ENCODE measurements around the gene MLIP. TPM values are rescaled to one million over a fixed set of nuclear protein-coding genes. Genes with fewer than 3 reads are reported as not detected.

MLIP gene
- total RNA-seq, 4 donors from 2014 or later = 4.0 to 8.1 (median 4.2) TPM; not detected in 1

DNA sequence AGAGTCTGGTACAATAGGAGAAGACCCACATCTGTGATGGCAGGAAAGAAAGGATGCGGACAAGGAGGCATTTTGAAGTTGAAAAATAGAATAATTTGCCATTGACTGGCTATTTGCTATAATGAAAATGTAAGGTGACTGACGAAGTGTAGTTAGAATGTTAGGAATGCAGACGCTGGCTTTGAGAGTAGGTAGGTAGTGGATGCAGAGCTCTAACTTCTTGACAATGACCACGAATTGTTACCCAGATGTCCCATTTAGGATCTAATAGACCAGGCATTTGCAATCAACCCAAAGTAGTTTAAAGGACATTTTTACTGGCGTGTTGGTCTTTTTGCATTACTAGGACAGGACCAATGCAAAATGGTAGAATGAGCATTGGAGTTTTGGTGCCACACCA is 14.2 kb downstream of the MLIP start:
- no peaks in the 10 kb centered on the region for H3K4me1 ChIP-seq
- no peak for TF ChIP-seq POLR2A (IDR thresholded peaks at IDR 0.05)
- TF ChIP-seq, protein P1, sequence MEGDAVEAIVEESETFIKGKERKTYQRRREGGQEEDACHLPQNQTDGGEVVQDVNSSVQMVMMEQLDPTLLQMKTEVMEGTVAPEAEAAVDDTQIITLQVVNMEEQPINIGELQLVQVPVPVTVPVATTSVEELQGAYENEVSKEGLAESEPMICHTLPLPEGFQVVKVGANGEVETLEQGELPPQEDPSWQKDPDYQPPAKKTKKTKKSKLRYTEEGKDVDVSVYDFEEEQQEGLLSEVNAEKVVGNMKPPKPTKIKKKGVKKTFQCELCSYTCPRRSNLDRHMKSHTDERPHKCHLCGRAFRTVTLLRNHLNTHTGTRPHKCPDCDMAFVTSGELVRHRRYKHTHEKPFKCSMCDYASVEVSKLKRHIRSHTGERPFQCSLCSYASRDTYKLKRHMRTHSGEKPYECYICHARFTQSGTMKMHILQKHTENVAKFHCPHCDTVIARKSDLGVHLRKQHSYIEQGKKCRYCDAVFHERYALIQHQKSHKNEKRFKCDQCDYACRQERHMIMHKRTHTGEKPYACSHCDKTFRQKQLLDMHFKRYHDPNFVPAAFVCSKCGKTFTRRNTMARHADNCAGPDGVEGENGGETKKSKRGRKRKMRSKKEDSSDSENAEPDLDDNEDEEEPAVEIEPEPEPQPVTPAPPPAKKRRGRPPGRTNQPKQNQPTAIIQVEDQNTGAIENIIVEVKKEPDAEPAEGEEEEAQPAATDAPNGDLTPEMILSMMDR (IDR thresholded peaks at IDR 0.05) = no peak
- WGBS, 2 donors = 68 to 78% methylated on average over 5 of the region's 5 CpGs
- no peak overlapping the region for H3K27ac ChIP-seq
- intact Hi-C loops (cut with DNase I) = no loop called here
- no peak for DNase-seq
- H3K27me3 ChIP-seq = no peaks in the 10 kb centered on the region
- H3K36me3 ChIP-seq = no peaks in the 10 kb centered on the region
- H3K4me3 ChIP-seq (replicated peaks in 1 of 3) = no peak overlapping the region
- H3K9me3 ChIP-seq = no peaks in the 10 kb centered on the region

DNA sequence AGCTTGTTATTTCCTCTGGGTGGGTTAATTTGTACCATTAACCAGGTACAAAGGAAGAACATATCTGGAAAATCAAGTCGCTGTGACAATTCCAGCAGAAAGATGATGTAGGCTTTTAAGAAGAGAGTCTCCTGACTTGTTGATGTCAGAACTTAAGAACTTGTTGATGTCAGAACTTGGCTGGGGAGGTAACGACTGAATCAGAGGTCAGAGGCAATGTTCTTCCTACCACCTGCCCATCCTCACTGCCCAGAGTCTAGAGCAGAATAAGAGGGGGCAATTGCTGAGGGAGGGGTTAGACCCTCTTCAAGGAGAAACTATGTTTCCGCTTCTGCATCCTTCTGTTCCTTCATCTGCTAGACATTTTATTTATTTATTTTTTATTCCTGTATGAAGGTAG is 18.9 kb downstream of the MLIP start:
- no peak for DNase-seq
- H3K27ac ChIP-seq = no peak overlapping the region
- H3K27me3 ChIP-seq = no peaks in the 10 kb centered on the region
- H3K36me3 ChIP-seq = no peaks in the 10 kb centered on the region
- no peak overlapping the region for H3K4me3 ChIP-seq (replicated peaks in 1 of 3)
- no peaks in the 10 kb centered on the region for H3K4me1 ChIP-seq
- no peak for TF ChIP-seq POLR2A (IDR thresholded peaks at IDR 0.05)
- TF ChIP-seq, protein P1 (IDR thresholded peaks at IDR 0.05) = no peak
- intact Hi-C loops (cut with DNase I) = no loop called here
- 85 to 86% methylated on average over 3 of the region's 3 CpGs for WGBS, 2 donors
- no peaks in the 10 kb centered on the region for H3K9me3 ChIP-seq

DNA sequence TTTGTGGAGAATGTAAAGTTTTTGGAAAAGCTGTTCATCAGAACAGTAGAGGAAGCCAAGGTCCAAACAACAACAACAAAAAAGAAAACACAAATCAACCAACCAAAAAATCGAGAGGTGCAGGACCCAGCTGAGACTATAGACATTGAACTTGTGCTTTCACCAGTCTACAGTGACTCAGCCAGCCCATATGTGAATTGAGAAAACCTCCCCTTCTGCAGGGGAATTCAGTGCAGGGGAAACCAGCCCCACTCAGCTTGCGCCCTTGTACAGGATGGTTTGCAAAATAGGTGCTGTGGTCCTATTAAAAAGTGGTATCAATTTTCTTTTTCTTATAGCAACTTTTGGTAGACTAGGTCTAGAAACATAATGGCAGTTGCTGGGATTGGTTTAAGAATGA is 21.3 kb downstream of the MLIP start:
- H3K27me3 ChIP-seq = no peaks in the 10 kb centered on the region
- H3K4me1 ChIP-seq = no peaks in the 10 kb centered on the region
- TF ChIP-seq, protein P1 (IDR thresholded peaks at IDR 0.05) = no peak
- no peak for TF ChIP-seq POLR2A (IDR thresholded peaks at IDR 0.05)
- intact Hi-C loops (cut with DNase I) = no loop called here
- H3K4me3 ChIP-seq (replicated peaks in 1 of 3) = no peak overlapping the region
- WGBS, 2 donors = 82 to 90% methylated on average over 2 of the region's 2 CpGs
- DNase-seq = no peak
- H3K9me3 ChIP-seq = no peaks in the 10 kb centered on the region
- no peak overlapping the region for H3K27ac ChIP-seq
- H3K36me3 ChIP-seq = no peaks in the 10 kb centered on the region

DNA sequence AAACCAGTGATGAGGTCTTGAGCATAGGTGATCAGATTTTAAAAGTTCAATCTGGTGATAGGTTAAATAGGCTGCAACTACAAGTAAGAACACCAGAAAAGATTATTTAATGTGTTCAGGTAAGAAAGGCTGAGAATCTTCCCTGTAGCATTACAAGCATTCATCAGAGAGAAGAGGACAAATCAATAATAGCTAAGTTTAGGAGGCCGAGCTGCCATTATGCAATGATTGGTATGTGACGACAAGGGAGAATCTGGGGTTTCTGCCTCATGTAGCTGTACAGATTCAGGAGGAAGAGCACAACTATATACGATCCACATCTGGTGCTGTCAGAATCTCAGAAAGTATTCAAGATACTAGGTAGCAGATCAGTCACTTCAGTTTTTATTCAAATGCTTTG is 21.9 kb downstream of the MLIP start:
- no peak for DNase-seq
- H3K4me1 ChIP-seq = no peaks in the 10 kb centered on the region
- no peak overlapping the region for H3K4me3 ChIP-seq (replicated peaks in 1 of 3)
- 97 to 98% methylated on average over 3 of the region's 3 CpGs for WGBS, 2 donors
- H3K27me3 ChIP-seq = no peaks in the 10 kb centered on the region
- no peak overlapping the region for H3K27ac ChIP-seq
- TF ChIP-seq, protein P1 (IDR thresholded peaks at IDR 0.05) = no peak
- no peak for TF ChIP-seq POLR2A (IDR thresholded peaks at IDR 0.05)
- H3K36me3 ChIP-seq = no peaks in the 10 kb centered on the region
- intact Hi-C loops (cut with DNase I) = no loop called here
- H3K9me3 ChIP-seq = no peaks in the 10 kb centered on the region

DNA sequence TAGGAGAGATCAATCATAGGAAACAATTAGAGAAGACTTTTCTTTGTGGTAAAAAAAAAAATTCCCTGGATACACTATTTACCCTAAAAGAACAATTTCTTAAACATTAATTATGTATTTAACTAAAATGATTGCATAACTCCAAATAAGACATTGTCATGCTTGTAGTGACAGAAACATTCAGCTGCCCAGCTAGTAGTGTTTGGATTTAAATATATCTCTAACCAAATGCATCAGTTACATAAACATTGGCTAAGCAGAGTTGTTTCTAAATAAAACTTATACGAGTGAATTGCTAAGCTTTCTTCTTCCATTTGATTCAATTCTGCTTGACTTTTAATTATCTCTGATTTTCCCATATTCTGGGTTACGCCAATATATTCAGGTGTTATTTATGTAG is 23.7 kb downstream of the MLIP start:
- H3K4me3 ChIP-seq (replicated peaks in 1 of 3) = no peak overlapping the region
- intact Hi-C loops (cut with DNase I) = no loop called here
- no peaks in the 10 kb centered on the region for H3K36me3 ChIP-seq
- H3K27me3 ChIP-seq = no peaks in the 10 kb centered on the region
- no peak for DNase-seq
- TF ChIP-seq, protein P1 (IDR thresholded peaks at IDR 0.05) = no peak
- no peak for TF ChIP-seq POLR2A (IDR thresholded peaks at IDR 0.05)
- 87 to 88% methylated on average over 2 of the region's 2 CpGs for WGBS, 2 donors
- no peak overlapping the region for H3K27ac ChIP-seq
- H3K9me3 ChIP-seq = no peaks in the 10 kb centered on the region
- no peaks in the 10 kb centered on the region for H3K4me1 ChIP-seq
